M059J (cell line): ENCODE results near the gene SRRM4. TPM values are rescaled to one million over a fixed set of nuclear protein-coding genes. Genes with fewer than 3 reads are reported as not detected.
A peak's percentile ranks its signal among the peaks of the same experiment; 100 is the strongest.
"Not testable (repeated sequence)": the region's sequence is repeated elsewhere in the genome, so short reads cannot be mapped to it uniquely, and the experiment has no call there.

ENCODE experiments used
- DNase-seq: peaks from one replicate; pipeline ENCODE4 v3.0.0-alpha.2; 2012; ENCODE audit warnings: low read depth
- total RNA-seq: library from RNA; depleted of rRNA; stranded (reverse); fragments of >200 nt; shearing (Covaris generic); gene quantifications from 2 replicates; pipeline ENCODE4 v1.2.3, GENCODE V29; 2014

The SRRM4 gene
- total RNA-seq, 1 experiment from 2014 or later: not detected

GRCh38 chr12:119008691-119009221, 27.4 kb downstream of the SRRM4 start:
- DNase-seq: no peak

GRCh38 chr12:119011231-119011630, 29.9 kb downstream of the SRRM4 start:
- DNase-seq: no peak

DNA sequence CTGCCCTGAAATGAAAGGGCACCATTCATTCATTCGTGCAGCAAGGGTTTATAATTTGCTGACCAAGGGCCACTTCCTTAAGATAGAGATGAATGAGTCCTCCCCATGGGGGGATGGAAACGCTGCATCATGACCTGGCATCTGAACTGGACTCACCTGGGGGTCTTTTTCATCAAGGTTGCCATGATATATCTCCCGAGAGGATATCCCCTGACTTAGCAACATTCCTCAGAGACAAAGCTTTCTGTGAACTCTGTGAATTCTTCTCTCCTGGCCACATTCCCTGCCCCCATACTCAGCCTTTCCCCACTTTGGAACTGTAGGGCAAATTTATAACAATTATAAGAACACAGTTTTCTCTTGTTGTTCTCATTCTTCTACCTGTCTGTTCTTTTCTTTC, 30.8 kb downstream of the SRRM4 start:
- DNase-seq: no peak

DNA sequence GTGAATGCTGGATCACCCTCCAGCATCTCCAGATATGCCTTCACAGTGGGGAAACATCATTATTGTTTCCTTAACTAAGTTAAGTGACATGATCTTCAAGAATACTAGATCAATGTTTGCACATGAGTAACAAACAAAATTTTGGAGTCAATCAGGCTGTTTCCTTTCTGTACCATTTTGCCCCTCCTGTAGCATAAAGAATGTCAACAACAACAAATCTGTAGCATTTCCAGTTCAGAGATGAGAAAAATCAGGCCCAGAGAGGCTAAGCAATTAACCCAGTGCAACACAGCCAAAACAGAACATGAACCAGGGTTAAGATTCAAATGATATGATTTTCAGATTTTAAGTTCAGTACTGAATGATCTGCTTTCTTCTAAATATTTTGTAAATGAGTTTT, 31.7 kb downstream of the SRRM4 start:
- no peak for DNase-seq

DNA sequence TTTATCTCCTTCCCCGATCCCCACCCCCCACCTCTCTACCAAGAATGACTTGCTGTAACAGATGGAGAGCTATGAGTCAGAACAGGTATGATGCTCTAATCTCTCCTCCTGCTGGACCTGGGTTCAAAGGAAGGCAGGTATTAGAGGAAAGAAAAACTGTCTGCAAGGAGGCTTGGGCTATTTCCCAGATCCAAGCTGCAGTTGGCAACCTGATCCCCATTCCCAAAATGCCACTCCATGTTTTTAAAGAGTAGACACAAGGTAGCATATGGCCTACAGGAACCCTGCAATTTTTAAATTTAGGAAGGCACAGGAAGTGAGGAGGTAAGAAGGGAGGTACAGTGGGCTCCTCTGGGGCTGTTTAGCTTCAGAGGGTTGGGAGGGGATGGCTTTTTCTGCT, 33.0 kb downstream of the SRRM4 start:
- no peak for DNase-seq

- DNase-seq: no peak
Measured at GRCh38 chr12:119016715-119017114, 35.4 kb downstream of the SRRM4 start.

DNA sequence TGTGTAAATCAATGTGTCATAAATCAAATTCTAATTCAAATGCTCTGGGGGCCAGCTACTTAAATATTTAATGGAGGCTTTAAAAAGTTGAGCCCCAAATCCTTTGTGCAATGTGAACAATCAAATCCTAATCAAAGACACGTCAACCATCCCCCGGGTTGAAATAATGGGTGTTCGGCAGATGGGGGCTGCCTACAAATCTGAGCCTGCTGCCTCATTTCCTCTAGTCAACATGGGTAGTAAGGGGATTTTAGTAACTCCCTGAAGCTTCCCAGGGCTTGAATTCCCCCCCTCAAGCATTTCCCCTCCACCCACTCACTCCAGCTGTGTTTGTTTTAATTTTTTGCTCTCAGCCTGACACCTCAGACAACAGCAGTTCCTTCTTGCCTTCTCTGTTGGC, 37.8 kb downstream of the SRRM4 start:
- DNase-seq: no peak

- peak; percentile 9 for DNase-seq
Measured at GRCh38 chr12:119020406-119021360, 39.3 kb downstream of the SRRM4 start.

DNA sequence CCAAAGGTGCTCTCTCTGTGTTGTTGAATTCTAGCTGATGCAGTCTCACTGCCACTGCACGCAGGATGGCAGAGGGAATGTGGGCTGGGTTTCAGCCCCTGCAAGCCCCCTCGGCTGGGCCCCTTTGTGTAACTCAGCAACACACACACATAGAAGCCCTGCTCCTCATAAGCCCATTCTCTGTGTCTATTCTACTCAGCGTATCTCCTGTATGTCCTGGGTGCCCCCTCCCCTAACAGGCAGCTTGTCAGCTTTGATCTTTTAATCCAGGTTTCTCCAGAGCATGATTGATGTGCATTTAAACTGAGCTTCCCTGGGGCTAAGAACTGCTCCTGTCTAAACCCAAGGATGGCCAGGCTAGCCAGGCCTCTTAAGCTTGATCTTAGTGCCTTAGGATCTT, 43.0 kb downstream of the SRRM4 start:
- no peak for DNase-seq

- DNase-seq: no peak
Measured at GRCh38 chr12:119025786-119026185, 44.4 kb downstream of the SRRM4 start.

GRCh38 chr12:119033332-119033731, 52.0 kb downstream of the SRRM4 start:
- DNase-seq: not testable (repeated sequence)

- DNase-seq: peak; percentile 22
Measured at GRCh38 chr12:119036878-119037825, 55.8 kb downstream of the SRRM4 start.

DNA sequence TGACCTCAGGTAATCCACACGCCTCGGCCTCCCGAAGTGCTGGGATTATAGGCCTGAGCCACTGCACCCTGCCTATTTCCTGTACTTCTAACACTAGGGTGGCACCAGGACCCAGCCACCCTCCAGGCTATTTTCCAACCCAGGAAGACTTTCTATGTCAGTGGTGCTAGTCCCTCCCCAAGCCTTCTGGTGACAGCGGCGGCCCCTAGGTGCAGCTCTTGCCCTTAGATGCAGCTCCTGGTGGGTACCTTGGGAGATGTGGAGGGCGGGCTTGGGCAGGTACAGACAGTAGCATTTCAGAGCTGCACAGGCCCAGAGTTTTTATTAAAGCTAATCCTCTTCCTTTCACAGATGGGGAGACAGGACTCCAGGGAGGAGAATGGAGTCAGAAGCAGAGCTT, 62.8 kb downstream of the SRRM4 start:
- no peak for DNase-seq

GRCh38 chr12:119047641-119048040, 66.3 kb downstream of the SRRM4 start:
- no peak for DNase-seq

DNA sequence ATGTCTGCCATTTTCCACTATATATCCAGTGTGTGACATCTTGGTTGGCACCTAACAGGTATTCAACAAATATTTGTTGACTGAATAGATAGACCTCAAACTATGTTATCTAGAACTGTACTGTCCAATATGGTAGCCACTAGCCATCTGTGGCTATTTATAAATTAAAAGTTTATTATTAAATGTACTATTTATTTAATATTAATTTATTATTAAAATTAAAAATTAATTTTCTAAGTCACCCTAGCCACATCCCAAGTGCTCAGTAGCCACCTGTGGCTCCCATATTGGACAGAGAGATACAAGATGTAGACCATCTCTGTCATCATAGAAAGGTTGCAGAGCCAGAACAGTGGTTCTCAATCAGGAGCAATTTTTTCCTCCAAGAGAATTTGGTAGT, 69.3 kb downstream of the SRRM4 start:
- no peak for DNase-seq

GRCh38 chr12:119051474-119051873, 70.1 kb downstream of the SRRM4 start:
- no peak for DNase-seq

DNA sequence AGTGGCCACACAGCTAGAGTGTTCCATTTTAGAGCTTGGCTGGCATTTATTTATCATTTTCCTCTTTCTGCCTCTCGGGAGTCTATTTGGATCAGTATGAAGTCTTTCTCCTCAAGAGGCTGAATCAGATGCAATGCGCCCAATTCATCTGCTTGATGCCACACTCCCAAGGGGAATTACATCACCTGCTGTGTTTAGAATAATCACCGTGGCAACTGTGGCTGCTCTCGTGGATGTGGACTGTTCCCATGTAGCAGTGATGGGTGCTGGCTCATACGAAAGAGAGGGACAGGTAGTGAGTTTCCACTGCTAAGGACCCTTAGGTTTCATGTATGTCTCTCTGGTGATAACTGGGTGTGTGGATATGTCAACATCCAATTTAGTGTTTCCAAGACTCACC, 70.7 kb downstream of the SRRM4 start:
- no peak for DNase-seq

DNA sequence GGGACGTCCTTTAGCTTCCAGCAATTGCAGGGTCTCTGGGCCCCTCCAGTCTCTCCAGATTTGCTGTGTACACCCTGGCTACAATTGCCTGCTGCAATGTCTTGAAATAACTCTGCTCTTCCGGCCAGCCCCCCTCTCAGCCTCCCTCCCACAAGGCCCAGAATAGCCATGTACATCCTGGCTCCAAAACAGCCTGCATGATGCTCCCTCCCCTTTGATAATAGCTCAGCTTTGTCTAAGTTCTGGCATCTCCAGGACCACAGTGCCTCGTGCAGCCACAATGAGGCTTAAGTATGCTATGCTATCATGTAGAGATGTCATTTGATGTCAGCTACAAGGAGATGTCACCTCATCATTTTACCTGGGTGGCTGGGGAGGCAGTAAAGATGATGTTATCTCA, 74.6 kb downstream of the SRRM4 start:
- DNase-seq: no peak

DNA sequence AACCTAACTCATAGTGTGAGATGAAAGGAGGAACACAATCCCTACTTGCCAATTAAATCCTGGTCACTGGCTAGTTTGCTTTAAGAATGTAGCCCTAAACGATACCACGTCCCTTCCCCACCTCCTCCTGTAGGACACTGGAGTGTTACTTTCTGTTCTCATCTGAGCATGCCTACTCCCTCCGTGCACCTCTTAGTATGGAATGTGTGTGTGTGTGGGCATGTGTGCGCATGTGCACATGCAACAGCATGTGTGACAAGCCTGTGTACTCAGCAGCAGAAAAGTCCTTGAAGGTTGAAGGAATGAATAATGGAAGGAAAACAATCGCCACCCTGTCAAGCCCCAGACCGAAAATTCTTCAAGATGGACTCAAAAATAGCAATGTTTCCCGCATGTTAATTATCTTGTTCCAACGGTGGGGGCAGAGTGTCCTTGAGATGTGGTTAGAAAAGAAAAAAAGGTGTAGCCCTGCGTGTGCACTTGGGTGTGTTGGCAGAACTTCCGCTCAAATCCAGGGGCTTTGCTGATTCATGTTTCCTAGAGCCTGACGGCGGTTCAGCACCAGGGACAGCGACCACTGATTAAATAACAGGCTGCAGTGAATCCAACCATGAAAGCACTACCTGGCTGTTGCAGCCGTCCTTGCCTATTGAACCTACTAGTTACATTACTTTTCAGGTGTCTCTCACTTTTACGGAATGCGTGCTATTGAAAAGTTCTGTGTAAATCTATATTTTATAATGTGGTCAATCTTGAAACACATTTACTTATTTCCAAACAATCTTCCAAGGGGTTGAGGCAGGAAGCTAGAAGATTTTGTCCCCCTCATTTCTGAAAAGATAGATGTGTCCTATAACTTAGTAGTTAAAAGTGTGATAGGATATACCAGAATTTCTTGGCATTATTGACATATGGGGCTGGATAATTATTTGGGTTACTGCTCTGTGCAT, 79.8 kb downstream of the SRRM4 start:
- peak; percentile 38 for DNase-seq

GRCh38 chr12:119068129-119068856, 87.0 kb downstream of the SRRM4 start:
- DNase-seq: no peak
